Endothelial cell of umbilical vein (primary cell): ENCODE data around the gene CABLES1. TPM values are rescaled to one million over a fixed set of nuclear protein-coding genes. Genes with fewer than 3 reads are reported as not detected.
A peak's percentile ranks its signal among the peaks of the same experiment; 100 is the strongest.
"Not testable (repeated sequence)": the region's sequence is repeated elsewhere in the genome, so short reads cannot be mapped to it uniquely, and the experiment has no call there.

ENCODE experiments used
- BruUV-seq: library from RNA; stranded (reverse); fragments of 400-500 nt; replicated peaks from 2 replicates; lab custom pipeline; 2021; lab: Mats Ljungman, UMichigan
- CTCF ChIA-PET: fragments of 300-600, 350-600 bp; sonication (Branson Sonifier 250); formaldehyde crosslinking; loops from one replicate; lab custom pipeline; 2021; ENCODE audit warnings: antibody characterized with exemption, inconsistent platforms; lab: Charles Lee
- POLR2A ChIA-PET: fragments of 300-600, 350-600 bp; sonication (Branson Sonifier 250); formaldehyde crosslinking; loops from one replicate; lab custom pipeline; 2021; ENCODE audit warnings: antibody characterized with exemption, inconsistent platforms; lab: Charles Lee
- DNase-seq: peaks from one replicate; pipeline ENCODE4 v3.0.0-alpha.2; 2011; ENCODE audit warnings: low read depth, low spot score
- FAIRE-seq: peaks from 2 replicates; lab custom pipeline; 2011; peaks lifted over from hg19 to GRCh38; lab: Jason Lieb, UNC
- H2AFZ ChIP-seq: 2 replicates; pipeline ENCODE4 v1.6.0; 2012; ENCODE audit warnings: low read depth, low read length, control low read depth, inconsistent platforms
- H3K27ac ChIP-seq: 2 replicates; pipeline ENCODE4 v1.5.1; 2011; ENCODE audit warnings: low read depth, mild to moderate bottlenecking, control low read depth, low read length, moderate library complexity; ENCODE audit not compliant: insufficient read depth
- H3K27me3 ChIP-seq, 2 experiments: 2 replicates each; pipeline versions ENCODE4 v1.6.0 to v1.6.1; 2011; ENCODE audit warnings: low read length in 2 of 2, mixed read lengths in 1 of 2; ENCODE audit not compliant: control insufficient read depth in 2 of 2, insufficient read depth in 2 of 2
- H3K36me3 ChIP-seq, 2 experiments: 2 replicates in 1 of 2; 3 replicates in 1 of 2; pipeline ENCODE4 v1.5.1; 2011; ENCODE audit warnings: low read length in 2 of 2, mild to moderate bottlenecking in 1 of 2, moderate library complexity in 1 of 2; ENCODE audit not compliant: control insufficient read depth in 2 of 2, insufficient read depth in 2 of 2; ENCODE audit errors: extremely low read depth in 1 of 2
- H3K4me1 ChIP-seq: 3 replicates; pipeline ENCODE4 v1.5.1; 2011; ENCODE audit warnings: mild to moderate bottlenecking, low read length; ENCODE audit not compliant: control insufficient read depth, insufficient read depth; ENCODE audit errors: extremely low read depth
- H3K4me2 ChIP-seq: 2 replicates; pipeline ENCODE4 v1.6.1; 2011; ENCODE audit warnings: low read length, control low read depth, mixed read lengths; ENCODE audit not compliant: insufficient read depth
- H3K4me3 ChIP-seq, 3 experiments: fragments of 200-600 bp in 1 of 3; sonication (generic), shearing (Covaris generic) in 1 of 3; replicated peaks in 1 of 3; 2 replicates each; pipeline ENCODE4 v1.5.1; 2011 to 2016; ENCODE audit warnings: control low read depth in 3 of 3, low read length in 3 of 3, mild to moderate bottlenecking in 2 of 3, inconsistent platforms in 1 of 3, low read depth in 1 of 3, moderate library complexity in 1 of 3; ENCODE audit not compliant: insufficient read depth in 1 of 3
- H3K79me2 ChIP-seq: 2 replicates; pipeline ENCODE4 v1.6.0; 2012; ENCODE audit warnings: low read length, inconsistent platforms; ENCODE audit not compliant: control insufficient read depth, insufficient read depth
- H3K9ac ChIP-seq: replicated peaks from 2 replicates; pipeline ENCODE3; 2011; ENCODE audit warnings: low read length, control low read depth; ENCODE audit not compliant: insufficient read depth; ENCODE audit errors: extremely low read depth
- H3K9me1 ChIP-seq: replicated peaks from 3 replicates; pipeline ENCODE4 v1.6.0; 2011; ENCODE audit warnings: mild to moderate bottlenecking, low read length; ENCODE audit not compliant: control insufficient read depth, insufficient read depth; ENCODE audit errors: extremely low read depth
- H3K9me3 ChIP-seq: replicated peaks from 2 replicates; pipeline ENCODE4 v1.5.1; 2012; ENCODE audit warnings: low read length, inconsistent platforms; ENCODE audit not compliant: control insufficient read depth, insufficient read depth
- H4K20me1 ChIP-seq: replicated peaks from 2 replicates; pipeline ENCODE3; 2011; ENCODE audit warnings: mild to moderate bottlenecking, low read length; ENCODE audit not compliant: control insufficient read depth, insufficient read depth; ENCODE audit errors: extremely low read depth
- EZH2 ChIP-seq: IDR thresholded peaks from 2 replicates; pipeline ENCODE4 v1.6.1; 2012; ENCODE audit warnings: borderline replicate concordance, low read depth, mild to moderate bottlenecking, moderate library complexity, low read length, inconsistent platforms; ENCODE audit not compliant: severe bottlenecking
- FOS ChIP-seq: IDR thresholded peaks from 2 replicates; pipeline ENCODE4 v1.6.1; 2011; ENCODE audit warnings: mild to moderate bottlenecking, low read length, moderate library complexity, borderline replicate concordance; ENCODE audit not compliant: insufficient read depth
- GATA2 ChIP-seq: IDR thresholded peaks from 2 replicates; pipeline ENCODE4 v1.7.0; 2011; ENCODE audit warnings: low read depth, mild to moderate bottlenecking, moderate library complexity, mixed read lengths, low read length; ENCODE audit not compliant: insufficient read length, insufficient read depth
- JUN ChIP-seq: IDR thresholded peaks from 2 replicates; pipeline ENCODE4 v1.6.1; 2011; ENCODE audit warnings: borderline replicate concordance, low read depth; ENCODE audit not compliant: insufficient read length, insufficient read depth
- MYC ChIP-seq: IDR thresholded peaks from one replicate; pipeline ENCODE4 v1.6.1; 2011; ENCODE audit warnings: mild to moderate bottlenecking, low read depth, low read length
- dilution Hi-C: fragments of 300-500 bp; cut with MboI; formaldehyde crosslinking; loops from one replicate; pipeline ENCODE4 v1.15.0; 2019; ENCODE audit warnings: low sequenced_read_pairs; ENCODE audit not compliant: extremely low pct_ligation_motif_present
- intact Hi-C: fragments of 100-400 bp; cut with micrococcal nuclease; formaldehyde crosslinking; loops from one replicate; pipeline ENCODE4 v1.10.0; 2022
- polyA plus RNA-seq, 4 experiments: library from polyadenylated mRNA; depleted of rRNA in 3 of 4; stranded (reverse) in 3 of 4; unstranded in 1 of 4; fragments of >200 nt; gene quantifications; 2 replicates each; pipeline versions ENCODE4 v1.2.1 to v1.2.3, GENCODE V29; 2011 to 2012; ENCODE audit warnings: missing spikeins in 1 of 4
- total RNA-seq: library from RNA; stranded (reverse); gene quantifications from 2 replicates; pipeline ENCODE4 v1.2.3, GENCODE V29; 2021
- TF ChIP-seq, protein P1 (sequence below), 2 donors: IDR thresholded peaks; 1 replicate in 1 of 2; 2 replicates in 1 of 2; pipeline ENCODE4 v1.5.1; 2011; ENCODE audit warnings: low read length in 2 of 2, mild to moderate bottlenecking in 2 of 2, moderate library complexity in 2 of 2, control low read depth in 1 of 2, inconsistent platforms in 1 of 2, low read depth in 1 of 2; ENCODE audit not compliant: insufficient read depth in 1 of 2; ENCODE audit errors: extremely low read depth in 1 of 2

Gene CABLES1
- total and polyA plus RNA-seq, 2 donors (not counting 3 experiments of a cell fraction or from before 2014, with no cell fraction given), result 40.2 to 71.1 TPM

DNA sequence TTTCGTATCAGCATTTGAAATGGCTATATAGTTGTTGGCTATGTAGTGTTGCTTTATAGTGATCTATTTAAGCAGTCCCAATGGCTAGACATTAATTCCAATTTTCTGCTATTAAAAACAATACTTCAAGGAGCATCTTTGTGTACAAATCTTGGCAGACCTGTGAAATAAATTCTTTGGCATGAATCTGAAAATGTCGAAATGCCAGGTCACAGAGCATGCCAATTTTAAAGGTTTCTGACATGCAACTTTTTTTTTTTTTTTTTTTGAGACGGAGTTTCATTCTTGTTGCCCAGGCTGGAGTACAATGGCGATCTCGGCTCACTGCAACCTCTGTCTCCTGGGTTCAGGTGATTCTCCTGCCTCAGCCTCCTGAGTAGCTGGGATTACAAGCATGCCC lies 26.8 kb upstream of the CABLES1 start:
- POLR2A ChIA-PET, result no interaction called here
- Histone ChIP-seq H3K4me3 (no peak overlapping the region), H3K9ac (no peak overlapping the region), H2AFZ (no peak overlapping the region), H3K79me2 (no peaks in the 10 kb centered on the region), H4K20me1 (no peaks in the 10 kb centered on the region), H3K27ac (no peak overlapping the region), H3K27me3 (no peaks in the 10 kb centered on the region), H3K9me1 (no peaks in the 10 kb centered on the region), H3K9me3 (no peaks in the 10 kb centered on the region), H3K36me3 (no peaks in the 10 kb centered on the region), H3K4me1 (peaks cover 22% of the 10 kb centered on the region), H3K4me2 (no peak overlapping the region)
- intact Hi-C loops (no loop called here), dilution Hi-C loops (no loop called here)
- DNase-seq, result no peak
- peak; percentile 77 for FAIRE-seq
- CTCF ChIA-PET, result no interaction called here
- TF ChIP-seq EZH2 (no peak), JUN (no peak), MYC (no peak), FOS (no peak), GATA2 (no peak)
- TF ChIP-seq, protein P1, sequence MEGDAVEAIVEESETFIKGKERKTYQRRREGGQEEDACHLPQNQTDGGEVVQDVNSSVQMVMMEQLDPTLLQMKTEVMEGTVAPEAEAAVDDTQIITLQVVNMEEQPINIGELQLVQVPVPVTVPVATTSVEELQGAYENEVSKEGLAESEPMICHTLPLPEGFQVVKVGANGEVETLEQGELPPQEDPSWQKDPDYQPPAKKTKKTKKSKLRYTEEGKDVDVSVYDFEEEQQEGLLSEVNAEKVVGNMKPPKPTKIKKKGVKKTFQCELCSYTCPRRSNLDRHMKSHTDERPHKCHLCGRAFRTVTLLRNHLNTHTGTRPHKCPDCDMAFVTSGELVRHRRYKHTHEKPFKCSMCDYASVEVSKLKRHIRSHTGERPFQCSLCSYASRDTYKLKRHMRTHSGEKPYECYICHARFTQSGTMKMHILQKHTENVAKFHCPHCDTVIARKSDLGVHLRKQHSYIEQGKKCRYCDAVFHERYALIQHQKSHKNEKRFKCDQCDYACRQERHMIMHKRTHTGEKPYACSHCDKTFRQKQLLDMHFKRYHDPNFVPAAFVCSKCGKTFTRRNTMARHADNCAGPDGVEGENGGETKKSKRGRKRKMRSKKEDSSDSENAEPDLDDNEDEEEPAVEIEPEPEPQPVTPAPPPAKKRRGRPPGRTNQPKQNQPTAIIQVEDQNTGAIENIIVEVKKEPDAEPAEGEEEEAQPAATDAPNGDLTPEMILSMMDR (IDR thresholded peaks at IDR 0.05; ENCODE audit: extremely low read depth in 1 of 2, insufficient read depth in 1 of 2, low read depth in 1 of 2, low read length in 2 of 2), result no peak
- no TSS peak for BruUV-seq

DNA sequence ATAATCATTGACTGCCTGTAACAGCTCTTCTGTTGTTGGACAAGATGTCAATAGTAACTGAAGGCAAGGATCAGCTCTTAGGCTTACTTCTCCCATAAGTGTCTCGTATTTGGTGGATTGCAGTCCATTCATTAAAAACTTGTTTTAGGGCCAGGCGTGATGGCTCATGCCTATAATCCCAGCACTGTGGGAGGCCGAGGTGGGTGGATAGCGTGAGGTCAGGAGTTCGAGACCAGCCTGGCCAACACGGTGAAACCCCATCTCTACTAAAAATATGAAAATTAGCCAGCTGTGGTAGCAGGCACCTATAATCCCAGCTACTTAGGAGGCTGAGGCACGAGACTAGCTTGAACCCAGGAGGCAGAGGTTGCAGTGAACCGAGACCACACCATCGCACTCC lies 26.1 kb upstream of the CABLES1 start:
- H3K27ac ChIP-seq, H3K4me3 ChIP-seq, H3K4me2 ChIP-seq, H3K9me1 ChIP-seq, H3K36me3 ChIP-seq, POLR2A ChIA-PET, BruUV-seq, H3K79me2 ChIP-seq, H2AFZ ChIP-seq, dilution Hi-C loops, H4K20me1 ChIP-seq, FAIRE-seq, intact Hi-C loops, CTCF ChIA-PET, H3K9ac ChIP-seq, H3K27me3 ChIP-seq, DNase-seq, H3K9me3 ChIP-seq: not testable (repeated sequence)
- H3K4me1 ChIP-seq, result peaks cover 29% of the 10 kb centered on the region
